Measurements from ENCODE around the gene NOSIP. TPM values are rescaled to one million over a fixed set of nuclear protein-coding genes. Genes with fewer than 3 reads are reported as not detected.

The NOSIP gene
- total RNA-seq, 1 experiment from 2014 or later = 21.8 TPM

DNA sequence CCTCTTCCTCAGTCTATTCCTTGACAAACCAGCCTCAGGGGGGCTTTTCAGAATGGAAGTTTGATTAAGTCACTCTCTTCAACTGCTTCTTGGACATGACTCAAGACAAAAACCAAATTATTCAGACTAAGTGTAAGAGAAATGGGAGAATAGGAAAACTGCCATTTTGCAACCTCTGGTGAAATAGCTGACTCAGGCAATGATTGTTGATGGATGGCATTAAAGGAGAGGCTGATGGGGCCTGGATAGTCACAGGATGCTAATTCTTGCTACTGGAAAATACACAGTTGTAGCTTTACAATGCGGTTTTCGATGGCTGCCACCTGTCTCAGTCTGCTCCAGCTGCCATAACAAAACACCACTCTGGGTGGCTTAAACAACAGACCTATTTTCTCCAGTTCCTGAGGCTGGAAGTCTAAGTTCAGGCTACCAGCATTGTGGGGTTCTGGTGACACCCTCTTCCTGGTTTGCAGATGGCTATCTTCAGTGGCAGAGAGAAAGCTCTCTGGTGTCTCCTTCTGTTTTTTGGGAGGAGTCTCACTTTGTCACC is 6.1 kb downstream of the NOSIP start:
- DNase-seq (ENCODE audit: extremely low read depth, low read depth) = no peak

DNA sequence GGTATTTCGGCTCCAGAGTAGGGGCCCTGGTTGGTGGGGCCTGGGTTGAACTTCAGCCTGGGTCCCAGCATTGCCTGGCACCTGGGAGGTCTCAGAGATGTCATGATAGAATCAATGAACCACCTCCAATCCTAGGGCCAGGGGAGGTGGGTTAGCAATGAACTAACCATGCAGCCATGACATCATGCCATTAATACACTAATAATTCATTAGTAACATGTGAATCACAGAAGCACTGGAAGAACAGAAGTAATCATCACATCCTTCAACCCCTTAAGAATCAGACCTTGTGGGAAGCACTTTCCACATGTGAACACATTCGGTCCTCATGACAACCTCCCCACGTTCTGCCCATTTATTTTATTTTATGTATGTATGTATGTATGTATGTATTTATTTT is 6.9 kb downstream of the NOSIP start:
- DNase-seq (ENCODE audit: extremely low read depth, low read depth) = no peak

DNA sequence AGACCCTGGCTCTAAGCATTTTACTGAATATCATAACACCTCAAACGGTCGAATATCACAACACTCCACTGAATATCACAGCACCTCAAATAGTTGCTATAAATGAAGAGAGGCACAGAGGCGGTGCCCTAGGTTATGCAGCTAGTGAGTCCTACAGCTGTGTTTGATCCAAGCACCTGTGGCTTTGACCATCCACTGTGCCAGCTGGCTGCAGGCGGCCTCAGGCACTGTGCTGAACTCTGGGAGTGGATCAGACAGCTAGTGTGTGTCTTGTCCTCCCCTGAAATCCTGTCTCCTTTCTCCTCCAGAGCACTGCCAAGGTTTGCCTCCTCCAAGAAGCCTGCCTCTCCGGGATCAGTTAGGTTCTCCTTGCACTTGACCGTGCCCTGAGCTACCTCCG is 7.3 kb downstream of the NOSIP start:
- no peak for DNase-seq (ENCODE audit: extremely low read depth, low read depth)

DNA sequence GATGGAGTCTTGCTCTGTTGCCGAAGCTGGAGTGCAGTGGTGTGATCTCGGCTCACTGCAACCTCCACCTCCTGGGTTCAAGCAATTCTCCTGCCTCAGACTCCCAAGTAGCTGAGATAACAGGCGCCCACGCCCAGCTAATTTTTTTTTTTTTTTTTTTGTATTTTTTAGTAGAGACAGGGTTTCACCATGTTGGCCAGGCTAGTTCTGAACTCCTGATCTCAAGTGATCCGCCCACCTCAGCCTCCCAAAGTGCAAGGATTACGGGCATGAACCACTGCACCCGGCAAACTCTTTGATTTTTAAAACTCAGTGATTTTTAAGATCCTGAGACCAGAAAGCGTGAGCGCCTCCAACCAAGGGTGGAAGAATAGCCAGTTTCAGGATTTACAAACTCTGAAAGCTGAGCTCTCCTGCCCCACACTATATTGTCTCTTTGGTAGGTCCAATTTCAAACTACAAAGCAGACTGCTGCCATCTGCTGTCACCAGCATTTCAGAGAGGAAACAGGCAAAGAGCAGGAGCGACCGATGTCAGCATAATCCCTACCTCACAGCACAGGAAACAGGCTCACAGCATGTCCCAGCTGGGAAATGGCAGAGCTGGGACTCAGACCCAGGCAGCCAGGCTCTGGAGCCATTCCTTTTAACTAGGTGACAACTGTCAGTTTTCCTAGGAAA is 9.2 kb downstream of the NOSIP start:
- DNase-seq (ENCODE audit: extremely low read depth, low read depth) = no peak

DNA sequence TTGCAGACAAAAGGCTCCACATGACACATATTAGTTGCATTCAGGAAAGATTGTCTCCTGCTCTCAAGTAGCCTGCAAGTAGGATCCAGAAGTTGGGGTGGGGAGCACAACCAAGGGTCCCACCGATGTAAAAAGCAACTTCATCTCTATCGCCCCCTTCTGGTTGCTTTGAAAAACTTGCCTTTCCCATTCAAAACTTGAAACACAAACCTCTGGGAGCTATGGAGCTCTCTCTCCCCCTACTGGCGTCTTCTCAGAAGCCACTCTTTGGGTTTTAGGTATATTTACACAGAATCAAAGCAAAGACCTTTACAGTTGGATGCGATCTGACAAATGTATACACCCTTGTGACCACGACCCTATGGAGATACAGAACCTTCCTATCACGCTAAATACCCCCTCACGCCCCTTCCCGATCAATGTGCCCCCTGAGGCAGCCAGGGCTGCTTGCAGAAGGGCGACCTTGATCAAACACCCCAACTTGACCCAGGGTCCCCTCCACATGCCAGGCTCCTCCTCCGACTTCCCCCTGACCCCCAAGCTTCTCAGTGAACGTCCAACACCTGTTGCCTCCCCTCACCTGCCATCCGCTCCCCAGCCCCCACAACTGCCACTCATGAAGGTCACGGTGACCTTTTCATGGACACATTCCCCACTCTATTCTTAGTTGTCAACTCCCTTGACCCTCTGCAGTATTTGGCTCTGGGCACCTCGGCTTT is 10.1 kb downstream of the NOSIP start:
- peak; percentile 80 for DNase-seq (ENCODE audit: extremely low read depth, low read depth)

GRCh38 chr19:49567861-49568441 is 12.4 kb downstream of the NOSIP start:
- DNase-seq (ENCODE audit: extremely low read depth, low read depth) = no peak

DNA sequence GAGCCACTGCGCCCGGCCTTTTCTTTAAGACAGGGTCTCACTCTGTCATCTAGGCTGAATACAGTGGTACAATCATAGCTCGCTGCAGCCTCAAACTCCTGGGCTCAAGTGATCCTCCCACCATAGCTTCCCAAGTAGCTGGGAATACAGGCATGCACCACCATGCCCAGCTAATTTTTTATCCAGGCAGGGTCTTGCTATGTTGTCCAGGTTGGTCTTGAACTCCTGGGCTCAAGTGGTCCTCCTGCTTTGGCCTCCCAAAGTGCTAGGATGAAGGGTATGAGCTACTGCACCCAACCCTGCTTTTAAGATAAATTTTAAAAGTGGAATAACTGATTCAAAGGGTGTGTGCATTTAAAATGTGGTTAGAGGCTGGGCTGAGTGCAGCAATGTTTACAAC is 14.1 kb downstream of the NOSIP start:
- DNase-seq (ENCODE audit: extremely low read depth, low read depth) = no peak

GRCh38 chr19:49565261-49565660 is 15.1 kb downstream of the NOSIP start:
- no peak for DNase-seq (ENCODE audit: extremely low read depth, low read depth)

- no peak for DNase-seq (ENCODE audit: extremely low read depth, low read depth)
Observed at GRCh38 chr19:49564616-49565045, 15.7 kb downstream of the NOSIP start.

DNA sequence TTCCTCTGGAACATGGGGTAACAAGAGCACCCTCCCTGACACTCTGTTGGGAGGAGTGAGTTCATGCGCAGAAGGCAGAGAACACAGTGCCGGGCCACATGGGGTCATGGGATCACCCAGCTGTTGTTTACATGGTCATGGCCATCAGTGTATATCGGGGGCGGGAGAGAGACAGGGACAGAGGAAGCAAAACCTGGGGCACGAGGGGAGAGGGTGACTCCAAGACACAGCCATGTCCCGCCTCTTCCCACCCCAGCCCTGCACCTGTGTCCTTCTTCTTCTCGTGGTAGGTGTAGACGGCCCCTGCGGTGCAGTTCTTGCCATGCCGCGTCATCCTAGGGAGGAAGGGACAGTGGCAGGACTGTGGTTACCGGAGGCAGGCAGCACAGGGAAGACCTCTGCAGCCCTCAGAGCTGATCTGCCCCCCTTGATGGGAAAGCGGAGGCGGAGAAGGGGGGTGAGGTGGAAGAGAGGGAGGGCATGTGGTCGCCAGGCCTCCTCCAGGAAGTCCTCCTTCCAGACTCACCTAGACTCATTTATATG is 19.9 kb downstream of the NOSIP start:
- DNase-seq (ENCODE audit: extremely low read depth, low read depth) = no peak

GRCh38 chr19:49559928-49560327 is 20.4 kb downstream of the NOSIP start:
- DNase-seq (ENCODE audit: extremely low read depth, low read depth) = no peak

DNA sequence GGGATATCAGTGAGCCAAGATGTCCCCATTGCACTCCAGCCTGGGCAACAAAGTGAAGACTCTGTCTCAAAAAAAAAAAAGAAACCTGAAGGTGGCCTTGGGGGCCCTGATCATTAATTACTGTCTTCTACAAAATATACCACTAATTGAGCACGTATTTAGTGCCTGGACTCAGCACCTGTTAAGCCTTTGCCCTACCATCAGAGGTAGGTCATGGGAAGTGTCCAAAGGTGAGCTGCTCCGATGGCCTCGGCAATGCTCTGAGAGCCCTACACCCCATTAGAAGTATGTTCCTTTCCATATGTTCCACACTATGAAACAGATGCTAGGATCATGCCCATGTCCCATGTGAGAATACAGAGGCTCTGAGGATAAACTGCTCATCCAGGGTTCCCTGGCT is 20.9 kb downstream of the NOSIP start:
- DNase-seq (ENCODE audit: extremely low read depth, low read depth) = no peak

GRCh38 chr19:49558591-49558990 is 21.8 kb downstream of the NOSIP start:
- no peak for DNase-seq (ENCODE audit: extremely low read depth, low read depth)

DNA sequence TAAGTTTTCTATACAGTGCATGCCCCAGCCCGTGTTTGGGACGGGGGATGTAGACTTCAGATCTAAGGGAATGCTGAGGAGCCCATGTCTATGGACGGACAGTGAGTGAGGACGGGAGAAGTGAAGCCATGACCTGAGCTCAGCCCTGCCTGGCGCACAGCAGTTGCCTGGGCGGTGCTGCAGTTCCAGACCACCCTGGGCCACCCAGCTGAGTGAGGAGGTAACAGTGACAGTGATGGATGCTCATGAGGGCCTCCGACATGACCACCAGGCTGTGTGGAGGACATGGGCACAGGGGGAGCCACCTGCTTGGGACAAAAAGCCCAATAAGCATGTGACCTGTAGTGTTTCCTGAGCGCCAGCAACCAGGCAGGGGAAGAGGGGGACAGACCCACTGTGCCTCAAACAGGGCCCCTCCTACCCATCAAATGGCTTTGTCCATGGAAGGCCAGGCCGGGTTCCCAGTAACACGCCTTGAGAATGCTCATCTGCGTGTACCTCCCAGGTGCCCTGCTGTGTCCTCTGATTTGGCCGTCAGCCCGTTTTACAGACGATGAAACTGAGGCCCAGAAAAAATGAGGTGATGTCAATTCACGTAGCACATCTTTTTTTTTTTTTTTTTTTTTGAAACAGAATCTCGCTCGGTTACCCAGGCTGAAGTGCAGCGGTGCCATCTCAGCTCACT is 22.6 kb downstream of the NOSIP start:
- no peak for DNase-seq (ENCODE audit: extremely low read depth, low read depth)

DNA sequence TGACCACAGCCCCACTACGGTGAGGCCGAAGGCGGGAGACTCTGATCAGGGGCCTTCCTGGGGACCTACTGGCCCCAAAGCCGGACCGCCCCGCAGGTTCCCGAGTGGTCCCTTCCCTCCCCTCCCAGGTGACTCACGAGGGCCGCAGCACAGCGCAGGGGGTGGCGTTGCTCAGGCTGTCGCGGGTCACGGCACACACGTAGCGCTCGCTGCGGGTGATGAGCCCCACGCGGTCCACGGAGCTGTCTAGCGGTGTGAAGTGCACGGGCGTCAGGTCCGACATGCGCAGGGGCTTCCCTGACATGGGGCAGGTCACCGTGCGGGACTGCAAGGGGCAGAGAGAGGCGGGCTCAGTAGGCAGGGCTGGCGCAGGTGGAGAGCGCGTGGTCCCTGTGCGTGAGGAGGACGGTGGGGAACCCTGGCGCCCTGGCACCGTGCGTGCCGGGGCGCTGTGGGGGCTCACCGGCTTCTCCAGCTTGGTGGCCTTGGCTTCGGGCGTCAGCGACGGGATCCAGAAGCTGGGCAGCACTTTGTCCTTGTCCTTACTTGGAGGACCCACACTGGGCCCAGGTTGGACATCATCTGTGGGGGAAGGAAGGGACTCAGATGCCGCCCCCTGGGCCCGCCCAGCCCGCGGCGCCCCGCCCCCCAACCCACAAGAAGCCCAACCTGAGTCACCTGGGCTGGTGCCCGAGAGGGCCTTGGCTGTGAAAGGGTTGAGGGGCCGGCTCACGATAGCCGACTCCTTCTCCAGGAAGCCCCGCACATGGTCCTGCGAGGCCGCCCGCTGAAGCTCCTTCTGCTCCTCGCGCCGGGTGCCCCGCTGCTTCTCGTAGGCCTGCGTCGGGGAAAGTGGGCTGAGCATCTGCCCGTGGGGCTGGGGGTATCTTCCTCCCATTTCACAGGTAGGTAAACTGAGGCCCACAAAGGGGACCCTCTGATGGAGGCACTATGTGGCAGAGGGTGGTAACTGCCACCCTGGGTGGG is 23.7 kb downstream of the NOSIP start:
- no peak for DNase-seq (ENCODE audit: extremely low read depth, low read depth)

GRCh38 chr19:49555600-49556411 is 24.6 kb downstream of the NOSIP start:
- DNase-seq (ENCODE audit: extremely low read depth, low read depth) = peak; percentile 14

- DNase-seq (ENCODE audit: extremely low read depth, low read depth) = no peak
Observed at GRCh38 chr19:49554701-49555181, 25.6 kb downstream of the NOSIP start.

- no peak for DNase-seq (ENCODE audit: extremely low read depth, low read depth)
Observed at GRCh38 chr19:49553451-49554271, 26.7 kb downstream of the NOSIP start.
